ENCODE results near the gene RNFT1.
"Not testable (repeated sequence)": the region's sequence is repeated elsewhere in the genome, so short reads cannot be mapped to it uniquely, and the experiment has no call there.

DNA sequence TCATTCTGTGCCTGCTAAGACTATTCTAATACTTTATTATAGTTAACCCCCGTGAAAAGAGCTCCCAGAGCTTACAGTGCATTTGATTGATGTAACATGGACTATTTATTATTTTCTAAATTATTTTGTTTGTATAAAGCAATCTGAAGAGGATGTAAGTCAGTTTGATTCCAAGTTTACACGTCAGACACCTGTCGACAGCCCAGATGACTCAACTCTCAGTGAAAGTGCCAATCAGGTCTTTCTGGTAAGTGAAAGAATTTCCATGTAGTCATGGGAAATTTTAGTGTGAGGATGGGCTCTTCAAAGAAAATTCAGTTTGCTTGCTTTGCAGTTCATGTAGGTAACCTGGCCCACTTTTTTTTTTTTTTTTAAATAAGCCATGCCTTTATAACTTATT is 23.8 kb downstream of the RNFT1 start:
- TF ChIP-seq CTCF (conservative IDR thresholded peaks at IDR 0.05; ENCODE audit: low read depth, low read length); EZH2 (IDR thresholded peaks at IDR 0.05; ENCODE audit: low read length, unreplicated experiment); EZH2phosphoT487 (IDR thresholded peaks at IDR 0.05; ENCODE audit: borderline replicate concordance, low read length): not testable (repeated sequence)
